ENCODE measurements around the gene KDM4C. TPM values are rescaled to one million over a fixed set of nuclear protein-coding genes. Genes with fewer than 3 reads are reported as not detected.

KDM4C gene
- polyA plus RNA-seq, 1 experiment: 12.1 TPM

DNA sequence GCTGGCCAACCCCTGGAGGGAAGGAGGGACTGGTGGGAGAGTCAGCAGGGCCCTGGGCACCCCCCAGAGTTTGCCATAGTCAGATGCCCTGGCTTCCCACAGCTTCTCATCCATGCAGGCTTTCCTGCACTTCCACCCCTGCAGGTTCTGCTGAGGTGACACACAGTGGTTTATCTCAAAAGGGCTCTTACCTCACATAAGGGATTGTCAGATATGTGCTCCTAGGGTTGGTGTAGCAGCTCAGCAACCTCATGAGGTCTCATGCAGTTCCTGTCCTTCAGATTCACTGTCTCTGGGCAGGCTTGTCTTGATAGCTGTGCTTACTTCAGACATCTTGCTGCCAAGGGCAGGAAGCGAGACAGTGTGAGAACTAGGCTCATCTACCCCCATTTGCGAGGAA lies 143.4 kb downstream of the KDM4C start:
- ChIA-PET POLR2A (no interaction called here), CTCF (interaction anchor here (0.6 kb wide), 1 partner anchor 74 kb away, joined by 3 read pairs; no protein-coding TSS in a partner anchor)
- no peaks in the 10 kb centered on the region for H3K27me3 ChIP-seq (ENCODE audit: control insufficient read depth, insufficient read depth, low read length)
- TF ChIP-seq, protein P1, sequence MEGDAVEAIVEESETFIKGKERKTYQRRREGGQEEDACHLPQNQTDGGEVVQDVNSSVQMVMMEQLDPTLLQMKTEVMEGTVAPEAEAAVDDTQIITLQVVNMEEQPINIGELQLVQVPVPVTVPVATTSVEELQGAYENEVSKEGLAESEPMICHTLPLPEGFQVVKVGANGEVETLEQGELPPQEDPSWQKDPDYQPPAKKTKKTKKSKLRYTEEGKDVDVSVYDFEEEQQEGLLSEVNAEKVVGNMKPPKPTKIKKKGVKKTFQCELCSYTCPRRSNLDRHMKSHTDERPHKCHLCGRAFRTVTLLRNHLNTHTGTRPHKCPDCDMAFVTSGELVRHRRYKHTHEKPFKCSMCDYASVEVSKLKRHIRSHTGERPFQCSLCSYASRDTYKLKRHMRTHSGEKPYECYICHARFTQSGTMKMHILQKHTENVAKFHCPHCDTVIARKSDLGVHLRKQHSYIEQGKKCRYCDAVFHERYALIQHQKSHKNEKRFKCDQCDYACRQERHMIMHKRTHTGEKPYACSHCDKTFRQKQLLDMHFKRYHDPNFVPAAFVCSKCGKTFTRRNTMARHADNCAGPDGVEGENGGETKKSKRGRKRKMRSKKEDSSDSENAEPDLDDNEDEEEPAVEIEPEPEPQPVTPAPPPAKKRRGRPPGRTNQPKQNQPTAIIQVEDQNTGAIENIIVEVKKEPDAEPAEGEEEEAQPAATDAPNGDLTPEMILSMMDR (IDR thresholded peaks at IDR 0.05; ENCODE audit: low read depth, low read length): no peak
- DNase-seq (ENCODE audit: low read depth, low spot score): no peak
- no peak overlapping the region for H3K4me3 ChIP-seq (ENCODE audit: low read depth, low read length)
- no peaks in the 10 kb centered on the region for H3K9me3 ChIP-seq (ENCODE audit: control insufficient read depth, insufficient read depth, low read length)
- H3K27ac ChIP-seq (ENCODE audit: low read depth, low read length): no peak overlapping the region

GRCh38 chr9:6902423-6902822 lies 144.7 kb downstream of the KDM4C start:
- DNase-seq (ENCODE audit: low read depth, low spot score): no peak
- POLR2A ChIA-PET: no interaction called here
- no peaks in the 10 kb centered on the region for H3K27me3 ChIP-seq (ENCODE audit: control insufficient read depth, insufficient read depth, low read length)
- CTCF ChIA-PET: no interaction called here
- no peak overlapping the region for H3K4me3 ChIP-seq (ENCODE audit: low read depth, low read length)
- no peak overlapping the region for H3K27ac ChIP-seq (ENCODE audit: low read depth, low read length)
- H3K9me3 ChIP-seq (ENCODE audit: control insufficient read depth, insufficient read depth, low read length): no peaks in the 10 kb centered on the region
- TF ChIP-seq, protein P1 (IDR thresholded peaks at IDR 0.05; ENCODE audit: low read depth, low read length): no peak

DNA sequence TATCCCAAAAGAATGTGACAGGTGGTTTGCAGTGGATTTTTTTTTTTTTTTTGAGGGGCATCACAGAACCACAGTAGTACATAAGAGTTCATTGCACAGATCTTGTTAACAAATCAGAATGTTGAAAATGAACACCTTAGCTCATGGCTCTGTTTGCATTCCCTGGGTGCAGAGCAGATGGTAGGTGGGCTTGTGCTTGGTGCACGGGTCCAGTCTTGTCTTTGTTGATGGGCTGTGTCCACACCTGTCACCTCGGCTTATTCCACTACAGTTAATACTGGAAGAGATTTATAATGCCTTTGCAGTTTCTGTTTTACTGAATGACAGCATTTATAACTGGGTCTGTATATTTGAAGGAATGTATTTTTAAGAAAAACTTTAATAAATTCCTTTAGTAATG lies 146.6 kb downstream of the KDM4C start:
- H3K4me3 ChIP-seq (ENCODE audit: low read depth, low read length): no peak overlapping the region
- ChIA-PET CTCF (interaction anchor here (1.9 kb wide), 1 partner anchor 77 kb away, joined by 6 read pairs; no protein-coding TSS in a partner anchor), POLR2A (no interaction called here)
- H3K27me3 ChIP-seq (ENCODE audit: control insufficient read depth, insufficient read depth, low read length): no peaks in the 10 kb centered on the region
- no peaks in the 10 kb centered on the region for H3K9me3 ChIP-seq (ENCODE audit: control insufficient read depth, insufficient read depth, low read length)
- no peak for DNase-seq (ENCODE audit: low read depth, low spot score)
- H3K27ac ChIP-seq (ENCODE audit: low read depth, low read length): no peak overlapping the region
- TF ChIP-seq, protein P1 (IDR thresholded peaks at IDR 0.05; ENCODE audit: low read depth, low read length): no peak

GRCh38 chr9:6905850-6906375 lies 148.1 kb downstream of the KDM4C start:
- Histone ChIP-seq H3K4me3 (ENCODE audit: low read depth, low read length) (no peak overlapping the region), H3K27me3 (ENCODE audit: control insufficient read depth, insufficient read depth, low read length) (no peaks in the 10 kb centered on the region), H3K9me3 (ENCODE audit: control insufficient read depth, insufficient read depth, low read length) (no peaks in the 10 kb centered on the region), H3K27ac (ENCODE audit: low read depth, low read length) (no peak overlapping the region)
- TF ChIP-seq, protein P1 (IDR thresholded peaks at IDR 0.05; ENCODE audit: low read depth, low read length): no peak
- DNase-seq (ENCODE audit: low read depth, low spot score): no peak
- ChIA-PET POLR2A (no interaction called here), CTCF (interaction anchor here (0.6 to 1.9 kb wide), 2 partner anchors 21 to 78 kb away, joined by 4 to 6 read pairs; no protein-coding TSS in a partner anchor)

DNA sequence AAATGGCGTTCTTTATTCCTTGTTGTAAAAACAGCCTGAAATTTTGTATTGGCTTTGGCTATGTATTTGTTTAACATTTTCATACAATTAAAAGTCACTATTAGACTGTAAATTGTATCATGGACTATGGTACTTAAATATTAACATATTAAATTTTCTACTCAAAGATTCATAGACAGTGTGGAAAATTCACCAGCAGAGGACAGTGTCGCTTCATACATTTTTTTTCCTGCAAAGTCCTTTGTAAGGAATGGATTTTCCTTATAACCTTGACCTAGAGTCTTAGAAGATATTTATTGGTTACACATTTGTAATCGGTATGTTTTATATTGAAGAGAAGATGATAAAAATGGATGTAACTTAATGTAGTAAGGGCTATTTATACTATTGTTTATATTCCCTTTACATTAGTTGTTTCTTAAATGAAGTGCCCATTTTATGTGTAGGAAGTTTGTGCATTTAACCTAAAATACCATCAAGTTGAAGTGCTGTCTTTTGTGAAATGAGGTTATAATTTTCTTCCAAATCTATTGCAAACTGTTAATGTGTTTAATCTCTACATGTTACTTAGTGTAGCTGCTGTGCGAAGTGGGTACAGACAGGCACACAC lies 150.1 kb downstream of the KDM4C start:
- Histone ChIP-seq H3K27ac (ENCODE audit: low read depth, low read length) (no peak overlapping the region), H3K27me3 (ENCODE audit: control insufficient read depth, insufficient read depth, low read length) (no peaks in the 10 kb centered on the region), H3K9me3 (ENCODE audit: control insufficient read depth, insufficient read depth, low read length) (no peaks in the 10 kb centered on the region), H3K4me3 (ENCODE audit: low read depth, low read length) (no peak overlapping the region)
- DNase-seq (ENCODE audit: low read depth, low spot score): peak; percentile 13
- TF ChIP-seq, protein P1 (IDR thresholded peaks at IDR 0.05; ENCODE audit: low read depth, low read length): peak; percentile 90
- CTCF ChIA-PET: interaction anchor here (1.0 to 3.9 kb wide), 7 partner anchors 10 to 631 kb away, joined by 3 to 45 read pairs (median 5); no protein-coding TSS in a partner anchor
- POLR2A ChIA-PET: no interaction called here
